GM12801 (cell line): ENCODE data around the gene SUN2.

Experiments used
- TF ChIP-seq, protein P1 (sequence below): IDR thresholded peaks from one replicate; pipeline ENCODE4 v1.5.1; 2011; ENCODE audit warnings: control low read depth; ENCODE audit not compliant: insufficient read length; ENCODE audit errors: extremely low read depth

Gene SUN2

GRCh38 chr22:38716826-38717225 lies 39.0 kb downstream of the SUN2 start:
- TF ChIP-seq, protein P1, sequence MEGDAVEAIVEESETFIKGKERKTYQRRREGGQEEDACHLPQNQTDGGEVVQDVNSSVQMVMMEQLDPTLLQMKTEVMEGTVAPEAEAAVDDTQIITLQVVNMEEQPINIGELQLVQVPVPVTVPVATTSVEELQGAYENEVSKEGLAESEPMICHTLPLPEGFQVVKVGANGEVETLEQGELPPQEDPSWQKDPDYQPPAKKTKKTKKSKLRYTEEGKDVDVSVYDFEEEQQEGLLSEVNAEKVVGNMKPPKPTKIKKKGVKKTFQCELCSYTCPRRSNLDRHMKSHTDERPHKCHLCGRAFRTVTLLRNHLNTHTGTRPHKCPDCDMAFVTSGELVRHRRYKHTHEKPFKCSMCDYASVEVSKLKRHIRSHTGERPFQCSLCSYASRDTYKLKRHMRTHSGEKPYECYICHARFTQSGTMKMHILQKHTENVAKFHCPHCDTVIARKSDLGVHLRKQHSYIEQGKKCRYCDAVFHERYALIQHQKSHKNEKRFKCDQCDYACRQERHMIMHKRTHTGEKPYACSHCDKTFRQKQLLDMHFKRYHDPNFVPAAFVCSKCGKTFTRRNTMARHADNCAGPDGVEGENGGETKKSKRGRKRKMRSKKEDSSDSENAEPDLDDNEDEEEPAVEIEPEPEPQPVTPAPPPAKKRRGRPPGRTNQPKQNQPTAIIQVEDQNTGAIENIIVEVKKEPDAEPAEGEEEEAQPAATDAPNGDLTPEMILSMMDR = no peak

DNA sequence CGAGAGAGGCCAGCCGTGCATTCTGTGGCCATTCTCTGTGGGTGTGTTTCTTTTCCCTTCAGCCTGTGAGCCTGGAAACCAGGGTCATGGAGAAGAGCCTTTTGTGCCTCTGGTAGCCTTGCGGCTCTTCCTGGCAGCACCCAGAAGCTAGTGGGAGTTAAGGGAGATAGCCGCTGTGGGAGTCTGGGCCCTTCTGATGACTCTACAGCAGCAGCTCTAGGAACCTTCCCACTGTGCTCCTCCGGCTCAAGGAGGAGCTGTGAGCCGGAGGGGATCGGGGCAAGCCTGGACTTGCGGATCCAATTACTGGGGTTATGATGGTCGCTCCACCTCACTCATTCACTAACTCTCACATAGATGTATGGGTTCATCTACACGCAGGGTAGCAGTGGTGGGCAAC lies 39.5 kb downstream of the SUN2 start:
- TF ChIP-seq, protein P1 = no peak

- TF ChIP-seq, protein P1 = no peak
Measured at GRCh38 chr22:38715852-38716251, 39.9 kb downstream of the SUN2 start.

GRCh38 chr22:38715176-38715764 lies 40.5 kb downstream of the SUN2 start:
- TF ChIP-seq, protein P1 = no peak

DNA sequence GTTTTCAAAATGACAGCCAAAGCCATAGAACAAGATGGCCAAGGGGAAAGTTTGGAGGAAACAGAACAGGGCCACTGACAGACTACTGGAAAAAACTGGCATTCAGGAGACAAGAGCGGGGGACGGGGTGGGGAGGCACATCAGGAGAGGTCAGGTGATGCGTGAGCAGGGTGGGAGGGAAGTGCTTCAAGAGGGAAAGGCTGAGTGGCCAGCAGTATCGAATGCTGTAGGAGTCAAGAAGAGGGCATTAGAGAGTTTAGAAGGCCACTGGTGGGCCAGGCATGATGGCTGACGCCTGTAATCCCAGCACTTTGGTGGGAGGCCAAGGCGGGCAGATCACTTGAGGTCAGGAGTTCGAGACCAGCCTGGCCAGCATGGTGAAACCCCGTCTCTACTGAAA lies 41.9 kb downstream of the SUN2 start:
- TF ChIP-seq, protein P1 = no peak

- TF ChIP-seq, protein P1 = no peak
Measured at GRCh38 chr22:38712486-38713207, 43.2 kb downstream of the SUN2 start.

DNA sequence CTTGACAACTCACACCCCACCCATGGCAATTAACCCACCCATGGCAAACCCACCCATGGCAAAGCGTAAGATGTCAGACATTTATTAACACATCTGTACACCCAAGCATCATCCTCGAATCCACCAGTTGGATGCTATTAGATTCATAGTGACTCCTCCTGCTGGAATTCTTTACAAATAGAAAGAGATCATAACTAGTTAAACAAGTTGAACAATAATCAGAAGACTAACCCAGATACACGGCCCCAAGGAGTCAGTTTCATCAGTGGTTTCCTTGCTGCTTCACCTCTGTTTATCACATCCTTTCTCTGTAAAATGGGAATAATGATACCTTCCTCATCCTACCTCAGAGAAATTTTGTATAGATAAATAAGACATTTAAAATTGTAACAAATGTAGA lies 44.9 kb downstream of the SUN2 start:
- TF ChIP-seq, protein P1 = no peak
